Hematopoietic multipotent progenitor cell (in vitro differentiated cells): ENCODE results near the gene SLC9A8. TPM values are rescaled to one million over a fixed set of nuclear protein-coding genes. Genes with fewer than 3 reads are reported as not detected.
A peak's percentile ranks its signal among the peaks of the same experiment; 100 is the strongest.

Source experiments
- DNase-seq, 3 donors: peaks; one replicate each; pipeline ENCODE4 v3.0.0-alpha.2; 2011 to 2015; ENCODE audit warnings: low read depth in 2 of 3, low spot score in 2 of 3
- total RNA-seq: library from RNA; depleted of rRNA; stranded (reverse); fragments of >200 nt; gene quantifications from one replicate; pipeline ENCODE4 v1.2.3, GENCODE V29; 2012

The SLC9A8 gene
- total RNA-seq, 1 donor: 21.8 TPM

GRCh38 chr20:49909499-49910339, 97.1 kb downstream of the SLC9A8 start:
- no peak for DNase-seq

GRCh38 chr20:49910340-49910706, 97.7 kb downstream of the SLC9A8 start:
- no peak for DNase-seq

GRCh38 chr20:49913399-49914047, 100.9 kb downstream of the SLC9A8 start:
- no peak for DNase-seq

GRCh38 chr20:49914310-49915117, 101.9 kb downstream of the SLC9A8 start:
- peak in 1 of 3 donors; percentile 21 for DNase-seq

GRCh38 chr20:49915118-49915379, 102.4 kb downstream of the SLC9A8 start:
- no peak for DNase-seq

GRCh38 chr20:49915380-49916145, 102.9 kb downstream of the SLC9A8 start, which contains the start of gene SPATA2:
Gene SPATA2, minus strand, starts transcription at chr20:49915529. Its CDS starts 7,039 bp downstream, at chr20:49908490.
- peak; percentile 96 for DNase-seq

GRCh38 chr20:49916146-49917002, 103.7 kb downstream of the SLC9A8 start:
- peak in 1 of 3 donors; percentile 42 for DNase-seq

GRCh38 chr20:49918446-49918845, 105.8 kb downstream of the SLC9A8 start:
- DNase-seq: no peak

- no peak for DNase-seq
These were observed 106.4 kb downstream of the SLC9A8 start for GRCh38 chr20:49919009-49919408.

GRCh38 chr20:49919461-49919860, 106.8 kb downstream of the SLC9A8 start:
- no peak for DNase-seq

- DNase-seq: no peak
These were observed 111.6 kb downstream of the SLC9A8 start for GRCh38 chr20:49924247-49924646.

- DNase-seq: peak in 1 of 3 donors; percentile 19
These were observed 113.3 kb downstream of the SLC9A8 start for GRCh38 chr20:49925901-49926454.

- peak; percentile 56 to 91 (median 80) for DNase-seq
These were observed 115.9 kb downstream of the SLC9A8 start for GRCh38 chr20:49928411-49929141.

- DNase-seq: no peak
These were observed 116.5 kb downstream of the SLC9A8 start for GRCh38 chr20:49929142-49929494.

GRCh38 chr20:49935746-49936152, 123.1 kb downstream of the SLC9A8 start:
- DNase-seq: no peak

GRCh38 chr20:49936153-49937026, 123.8 kb downstream of the SLC9A8 start, which contains the start of gene RNF114:
Gene RNF114, plus strand, starts transcription at chr20:49936397. Its CDS starts 16 bp downstream, at chr20:49936413.
- peak; percentile 82 to 93 (median 89) for DNase-seq

- no peak for DNase-seq
These were observed 124.7 kb downstream of the SLC9A8 start for GRCh38 chr20:49937027-49937929.
